HCT116 (cell line): ENCODE data around the gene THEMIS2. TPM values are rescaled to one million over a fixed set of nuclear protein-coding genes. Genes with fewer than 3 reads are reported as not detected.

ENCODE experiments used
- ATAC-seq: fragments of 200-7000 bp; cut with Tn5 transposase; 2 replicates; pipeline ENCODE4 v1.9.1; 2020; ENCODE audit warnings: mild to moderate bottlenecking, moderate library complexity
- BruUV-seq: library from RNA; stranded (reverse); fragments of 400-500 nt; replicated peaks from 2 replicates; lab custom pipeline; 2021; lab: Mats Ljungman, UMichigan
- CTCF ChIA-PET: fragments of 300-600 bp; sonication (Branson Sonifier 250); formaldehyde crosslinking; loops from one replicate; lab custom pipeline; 2021; ENCODE audit warnings: antibody characterized with exemption; lab: Charles Lee
- POLR2A ChIA-PET: fragments of 300-600, 350-600 bp; sonication (Branson Sonifier 250); formaldehyde crosslinking; loops from one replicate; lab custom pipeline; 2021; ENCODE audit warnings: antibody characterized with exemption; lab: Charles Lee
- RAD21 ChIA-PET, 2 experiments: fragments of 300-600 bp; sonication (Branson Sonifier 250); formaldehyde crosslinking; loops; one replicate each; lab custom pipeline; 2023; ENCODE audit warnings: low total read pairs in 2 of 2; ENCODE audit not compliant: uncharacterized antibody in 2 of 2, unreplicated experiment in 2 of 2, low non-redundant PET in 1 of 2; lab: Charles Lee
- DNase-seq: peaks from one replicate; pipeline ENCODE4 v3.0.0-alpha.2; 2010; ENCODE audit warnings: low read depth, low spot score
- H2AFZ ChIP-seq: fragments of 200-600 bp; shearing (Covaris generic), sonication (generic); 2 replicates; pipeline ENCODE4 v1.6.1; 2017; ENCODE audit warnings: low read depth, mixed run types, mixed read lengths, antibody characterized with exemption, low read length; ENCODE audit not compliant: poor library complexity, severe bottlenecking
- H3K27ac ChIP-seq: 2 replicates; pipeline ENCODE4 v1.5.1; 2012; ENCODE audit warnings: low read depth, low read length
- H3K27me3 ChIP-seq: fragments of 200-600 bp; sonication (generic); 2 replicates; pipeline ENCODE4 v1.6.1; 2016; ENCODE audit warnings: mixed run types, low read length, mixed read lengths; ENCODE audit not compliant: insufficient read depth
- H3K36me3 ChIP-seq, 2 experiments: fragments of 200-500 bp in 1 of 2; fragments of 200-600 bp in 1 of 2; sonication (Bioruptor generic) in 1 of 2; sonication (generic) in 1 of 2; 2 replicates each; pipeline versions ENCODE4 v1.5.1 to v1.6.1; 2014 to 2016; ENCODE audit warnings: low read length in 2 of 2, inconsistent platforms in 1 of 2, mixed read lengths in 1 of 2, mixed run types in 1 of 2; ENCODE audit not compliant: insufficient read depth in 2 of 2, control insufficient read depth in 1 of 2
- H3K4me1 ChIP-seq, 2 experiments: fragments of 200-600 bp in 1 of 2; sonication (generic) in 1 of 2; 2 replicates each; pipeline versions ENCODE4 v1.5.1 to v1.6.1; 2012 to 2017; ENCODE audit warnings: low read length in 2 of 2, inconsistent platforms in 1 of 2, mild to moderate bottlenecking in 1 of 2, mixed read lengths in 1 of 2, mixed run types in 1 of 2, moderate library complexity in 1 of 2; ENCODE audit not compliant: insufficient read depth in 2 of 2, control insufficient read depth in 1 of 2
- H3K4me2 ChIP-seq: fragments of 200-600 bp; sonication (generic); 2 replicates; pipeline ENCODE4 v1.6.1; 2017; ENCODE audit warnings: mixed run types, low read length, mixed read lengths
- H3K4me3 ChIP-seq, 2 experiments: fragments of 200-600 bp in 1 of 2; sonication (generic) in 1 of 2; replicated peaks in 1 of 2; 2 replicates each; pipeline ENCODE4 v1.5.1; 2011 to 2016; ENCODE audit warnings: low read length in 2 of 2, control low read depth in 1 of 2, low read depth in 1 of 2, mild to moderate bottlenecking in 1 of 2, mixed read lengths in 1 of 2, mixed run types in 1 of 2
- H3K79me2 ChIP-seq: fragments of 200-600 bp; sonication (generic); 2 replicates; pipeline ENCODE4 v1.6.1; 2017; ENCODE audit warnings: mild to moderate bottlenecking, mixed run types, low read length, moderate library complexity, mixed read lengths; ENCODE audit not compliant: insufficient read depth
- H3K9ac ChIP-seq: fragments of 200-600 bp; sonication (generic); 2 replicates; pipeline ENCODE4 v1.6.1; 2016; ENCODE audit warnings: low read length, mixed read lengths
- H3K9me2 ChIP-seq: fragments of 200-600 bp; sonication (generic), shearing (Covaris generic); 2 replicates; pipeline ENCODE4 v1.6.1; 2017; ENCODE audit warnings: mixed run types, mild to moderate bottlenecking, moderate library complexity; ENCODE audit not compliant: insufficient read depth
- H3K9me3 ChIP-seq, 2 experiments: fragments of 200-500 bp in 1 of 2; fragments of 200-600 bp in 1 of 2; sonication (Bioruptor generic) in 1 of 2; sonication (generic) in 1 of 2; 2 replicates each; pipeline ENCODE4 v1.6.1; 2014 to 2017; ENCODE audit warnings: low read length in 2 of 2, mixed read lengths in 2 of 2, inconsistent platforms in 1 of 2, low read depth in 1 of 2, mild to moderate bottlenecking in 1 of 2, mixed run types in 1 of 2, moderate library complexity in 1 of 2; ENCODE audit not compliant: control insufficient read depth in 1 of 2, insufficient read depth in 1 of 2
- H4K20me1 ChIP-seq: fragments of 200-600 bp; sonication (generic), shearing (Covaris generic); 2 replicates; pipeline ENCODE4 v1.6.1; 2017; ENCODE audit warnings: mixed run types, mild to moderate bottlenecking, moderate library complexity; ENCODE audit not compliant: insufficient read depth
- CBX3 ChIP-seq: IDR thresholded peaks from 2 replicates; pipeline ENCODE4 v1.6.1; 2012; ENCODE audit warnings: low read depth
- JUND ChIP-seq: IDR thresholded peaks from 2 replicates; pipeline ENCODE4 v1.6.1; 2012
- RAD21 ChIP-seq: IDR thresholded peaks from 2 replicates; pipeline ENCODE4 v1.6.1; 2012; ENCODE audit warnings: low read depth, mild to moderate bottlenecking
- SIN3A ChIP-seq: IDR thresholded peaks from 2 replicates; pipeline ENCODE4 v1.6.1; 2012; ENCODE audit warnings: low read depth
- SRF ChIP-seq: IDR thresholded peaks from 2 replicates; pipeline ENCODE4 v1.6.1; 2012; ENCODE audit warnings: low read depth
- TCF7L2 ChIP-seq: IDR thresholded peaks from 2 replicates; pipeline ENCODE4 v1.7.0; 2011; ENCODE audit warnings: borderline replicate concordance, inconsistent platforms; ENCODE audit not compliant: insufficient read depth, insufficient read length; ENCODE audit errors: extremely low read depth
- YY1 ChIP-seq: IDR thresholded peaks from 2 replicates; pipeline ENCODE4 v1.6.1; 2011; ENCODE audit warnings: low read length, low read depth, moderate library complexity, mild to moderate bottlenecking; ENCODE audit not compliant: insufficient replicate concordance; ENCODE audit errors: extremely low read depth
- ZFX ChIP-seq: fragments of 450-650 bp; IDR thresholded peaks from 2 replicates; pipeline ENCODE4 v1.6.1; 2017
- ZNF274 ChIP-seq: fragments of 200-500 bp; sonication (Bioruptor generic); IDR thresholded peaks from 2 replicates; pipeline ENCODE4 v1.6.1; 2014; ENCODE audit warnings: mild to moderate bottlenecking, low read depth, low read length, inconsistent platforms
- intact Hi-C: fragments of 100-400 bp; cut with micrococcal nuclease; formaldehyde crosslinking; loops from 2 replicates; pipeline ENCODE4 v1.10.0; 2022
- total RNA-seq: library from RNA; stranded (reverse); gene quantifications from one replicate; pipeline ENCODE4 v1.2.1, GENCODE V29; 2021; ENCODE audit not compliant: unreplicated experiment
- TF ChIP-seq, protein P1 (sequence below): IDR thresholded peaks from 2 replicates; pipeline ENCODE4 v1.6.1; 2012
- TF ChIP-seq, protein P2 (sequence below), 3 experiments: fragments of 200-600 bp in 1 of 3; sonication (generic) in 1 of 3; IDR thresholded peaks in 2 of 3; conservative IDR thresholded peaks in 1 of 3; 2 replicates each; pipeline ENCODE4 v1.5.1; 2012 to 2017; ENCODE audit warnings: low read depth in 2 of 3, low read length in 2 of 3, antibody characterized with exemption in 1 of 3, borderline replicate concordance in 1 of 3, control low read depth in 1 of 3, mild to moderate bottlenecking in 1 of 3, mixed read lengths in 1 of 3, mixed run types in 1 of 3, moderate library complexity in 1 of 3; ENCODE audit not compliant: insufficient read depth in 1 of 3

THEMIS2 gene
- total RNA-seq, 1 experiment from 2014 or later, result 8.0 TPM

DNA sequence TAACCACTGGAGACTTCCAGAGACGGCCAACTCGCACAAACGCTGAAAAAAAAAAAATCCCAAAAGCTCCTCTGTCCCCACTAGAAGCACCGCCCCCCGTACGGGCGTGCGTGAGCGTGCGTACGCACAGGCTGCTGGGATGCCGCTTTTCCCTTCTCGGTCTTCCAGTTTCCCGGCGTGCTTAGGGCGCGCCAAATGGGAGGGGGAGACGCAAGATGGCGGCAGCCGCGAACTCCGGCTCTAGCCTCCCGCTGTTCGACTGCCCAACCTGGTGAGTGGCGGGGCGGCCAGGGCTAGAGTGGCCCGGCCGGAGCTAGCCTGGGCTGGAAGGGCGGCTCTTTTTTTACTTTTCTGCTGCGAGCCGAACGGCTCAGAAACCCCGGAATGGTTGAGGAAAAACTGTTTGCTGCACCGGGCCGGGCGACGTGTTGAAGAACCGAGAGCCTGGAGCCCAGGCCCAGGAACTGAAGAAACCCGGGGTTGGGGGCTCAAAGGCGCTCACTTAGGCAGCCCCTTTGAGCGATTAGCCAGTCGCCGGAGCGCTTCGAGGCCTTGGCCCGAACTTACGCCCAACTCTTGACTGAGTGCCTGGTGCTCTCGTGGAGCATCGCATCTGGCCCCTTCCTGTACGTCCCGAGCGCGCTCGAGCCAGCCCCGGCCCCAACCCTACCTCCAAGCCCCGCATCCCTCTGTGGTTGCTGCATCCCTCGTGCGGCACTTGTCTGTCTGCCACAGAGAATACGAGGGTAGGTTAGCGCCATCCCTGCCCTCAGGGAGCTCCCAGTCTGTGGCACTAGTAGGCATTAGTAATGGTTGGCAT is 41.5 kb upstream of the THEMIS2 start, which contains the start of gene PPP1R8 (continued):
- TF ChIP-seq RAD21, result no peak
- TF ChIP-seq YY1, result peak; percentile 97
- TF ChIP-seq TCF7L2, result peak; percentile 33
- no peak for TF ChIP-seq ZNF274
- TF ChIP-seq, all 23 proteins: peak for 9

DNA sequence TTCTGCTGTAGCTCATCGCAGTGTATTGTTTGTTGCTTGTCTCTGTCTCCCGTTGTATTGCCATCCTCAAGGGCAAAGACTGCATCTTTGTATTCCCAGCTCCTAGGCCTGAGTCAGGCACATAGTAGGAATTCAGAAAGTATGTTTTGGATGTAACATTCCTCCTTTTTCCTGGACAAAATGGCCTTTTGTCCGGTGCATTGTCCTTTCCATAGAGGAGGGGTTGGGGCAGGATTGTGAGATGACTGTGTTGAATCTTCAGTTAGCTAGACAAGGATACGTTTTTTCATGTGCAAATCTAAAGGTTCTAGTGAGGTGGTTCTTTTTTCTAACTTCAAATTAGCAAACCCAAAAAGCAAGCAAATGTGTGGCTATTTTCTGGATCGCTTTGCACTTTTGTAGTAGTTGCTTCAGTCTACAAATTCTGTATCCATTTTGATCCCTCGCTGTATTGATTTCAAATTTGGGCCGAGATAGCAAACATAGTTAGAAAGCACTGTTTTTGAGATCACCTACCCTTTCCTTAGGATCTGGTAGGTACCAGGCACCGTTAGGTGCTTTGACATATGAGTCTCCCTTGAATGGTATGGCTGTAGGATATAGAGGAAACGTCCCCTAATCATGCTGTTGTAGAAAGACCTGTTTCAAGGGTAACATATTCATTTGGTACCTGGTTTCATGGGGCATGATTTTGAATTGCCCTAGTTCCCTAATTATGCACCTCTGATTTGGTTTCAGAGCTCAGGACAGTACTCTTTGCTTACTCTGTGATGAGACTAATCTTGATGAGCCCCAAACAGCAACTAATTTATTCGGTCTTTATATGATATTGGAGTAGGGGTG is 40.6 kb upstream of the THEMIS2 start:
- peaks cover 7 to 21% of the 10 kb centered on the region in 2 experiments for H3K4me1 ChIP-seq
- TF ChIP-seq, protein P1, sequence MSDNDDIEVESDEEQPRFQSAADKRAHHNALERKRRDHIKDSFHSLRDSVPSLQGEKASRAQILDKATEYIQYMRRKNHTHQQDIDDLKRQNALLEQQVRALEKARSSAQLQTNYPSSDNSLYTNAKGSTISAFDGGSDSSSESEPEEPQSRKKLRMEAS, result 0 out of 2 replicates have a peak, but pooled peaks have one; percentile 12
- TF ChIP-seq SIN3A, result 0 out of 2 replicates have a peak, but pooled peaks have one; percentile 16
- TF ChIP-seq CBX3, result 0 out of 2 replicates have a peak, but pooled peaks have one; percentile 46
- TF ChIP-seq, protein P2, sequence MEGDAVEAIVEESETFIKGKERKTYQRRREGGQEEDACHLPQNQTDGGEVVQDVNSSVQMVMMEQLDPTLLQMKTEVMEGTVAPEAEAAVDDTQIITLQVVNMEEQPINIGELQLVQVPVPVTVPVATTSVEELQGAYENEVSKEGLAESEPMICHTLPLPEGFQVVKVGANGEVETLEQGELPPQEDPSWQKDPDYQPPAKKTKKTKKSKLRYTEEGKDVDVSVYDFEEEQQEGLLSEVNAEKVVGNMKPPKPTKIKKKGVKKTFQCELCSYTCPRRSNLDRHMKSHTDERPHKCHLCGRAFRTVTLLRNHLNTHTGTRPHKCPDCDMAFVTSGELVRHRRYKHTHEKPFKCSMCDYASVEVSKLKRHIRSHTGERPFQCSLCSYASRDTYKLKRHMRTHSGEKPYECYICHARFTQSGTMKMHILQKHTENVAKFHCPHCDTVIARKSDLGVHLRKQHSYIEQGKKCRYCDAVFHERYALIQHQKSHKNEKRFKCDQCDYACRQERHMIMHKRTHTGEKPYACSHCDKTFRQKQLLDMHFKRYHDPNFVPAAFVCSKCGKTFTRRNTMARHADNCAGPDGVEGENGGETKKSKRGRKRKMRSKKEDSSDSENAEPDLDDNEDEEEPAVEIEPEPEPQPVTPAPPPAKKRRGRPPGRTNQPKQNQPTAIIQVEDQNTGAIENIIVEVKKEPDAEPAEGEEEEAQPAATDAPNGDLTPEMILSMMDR (IDR thresholded peaks at IDR 0.05 in 2 of 3, conservative IDR thresholded peaks at IDR 0.05 in 1 of 3; ENCODE audit: borderline replicate concordance in 1 of 3, insufficient read depth in 1 of 3, low read depth in 2 of 3, low read length in 2 of 3), result 0 out of 6 replicates have a peak, but pooled peaks of 1 of the 3 experiments have one; percentile 2
- TF ChIP-seq SRF, result no peak
- TF ChIP-seq JUND, result no peak
- no peak for TF ChIP-seq ZFX
- H3K4me3 ChIP-seq, result peak overlapping the region; percentile 94 to 97
- H3K27ac ChIP-seq, result peak overlapping the region; percentile 73
- no peaks in the 10 kb centered on the region for H3K27me3 ChIP-seq
- H2AFZ ChIP-seq, result no peak overlapping the region
- peak; percentile 7 for DNase-seq
- peaks cover 60% of the 10 kb centered on the region for H3K79me2 ChIP-seq
- H3K36me3 ChIP-seq, result peaks cover 11 to 33% of the 10 kb centered on the region in 2 experiments
- intact Hi-C loops, result loop anchor here (5.0 kb wide), 1 partner anchor 159 kb away; the partner anchor contains the start of gene IFI6
- ChIA-PET POLR2A (interaction anchor here (1.5 to 1.9 kb wide), 3 partner anchors 59 to 160 kb away, joined by 5 to 7 read pairs (median 6); partner anchors contain the start of genes FAM76A, IFI6 and STX12), CTCF (no interaction called here), RAD21 (no interaction called here)
- H3K9me2 ChIP-seq, result no peaks in the 10 kb centered on the region
- peak overlapping the region; percentile 97 for H3K9ac ChIP-seq
- H4K20me1 ChIP-seq, result no peaks in the 10 kb centered on the region; the same call in 1 of the 2 replicates
- peaks cover 0 to 6% of the 10 kb centered on the region in 2 experiments; a peak in 1 of 4 replicates for H3K9me3 ChIP-seq
- peak overlapping the region; percentile 79 for H3K4me2 ChIP-seq
- no peak for ATAC-seq
- BruUV-seq, result no TSS peak
